Mucosa of rectum (tissue), 2 donors: Measurements from ENCODE around the gene CCSER1.

ENCODE experiments used
- H3K27ac ChIP-seq, 2 donors: one replicate each; pipeline ENCODE4 v1.7.0; 2013; ENCODE audit warnings: inconsistent platforms in 2 of 2, low read depth in 2 of 2, low read length in 2 of 2
- H3K27me3 ChIP-seq, 2 donors: one replicate each; pipeline ENCODE4 v1.7.0; 2013; ENCODE audit warnings: low read length in 2 of 2; ENCODE audit not compliant: control insufficient read depth in 2 of 2, insufficient read depth in 2 of 2
- H3K36me3 ChIP-seq, 2 donors: one replicate each; pipeline ENCODE4 v1.7.0; 2013; ENCODE audit warnings: low read length in 2 of 2; ENCODE audit not compliant: control insufficient read depth in 2 of 2, insufficient read depth in 2 of 2
- H3K4me1 ChIP-seq, 2 donors: one replicate each; pipeline ENCODE4 v1.7.0; 2013; ENCODE audit warnings: low read length in 2 of 2, mild to moderate bottlenecking in 1 of 2; ENCODE audit not compliant: control insufficient read depth in 2 of 2, insufficient read depth in 2 of 2
- H3K4me3 ChIP-seq, 2 donors: one replicate each; pipeline ENCODE4 v1.7.0; 2013; ENCODE audit warnings: low read length in 2 of 2
- H3K9ac ChIP-seq, 2 donors: one replicate each; pipeline ENCODE4 v1.7.0; 2013; ENCODE audit warnings: low read length in 2 of 2, low read depth in 1 of 2, mild to moderate bottlenecking in 1 of 2
- H3K9me3 ChIP-seq, 2 donors: one replicate each; pipeline ENCODE4 v1.7.0; 2013; ENCODE audit warnings: low read length in 2 of 2; ENCODE audit not compliant: control insufficient read depth in 2 of 2
- donor health status: healthy.
- donor health status: Normal muscosa, but diverticular disease.

Gene CCSER1

DNA sequence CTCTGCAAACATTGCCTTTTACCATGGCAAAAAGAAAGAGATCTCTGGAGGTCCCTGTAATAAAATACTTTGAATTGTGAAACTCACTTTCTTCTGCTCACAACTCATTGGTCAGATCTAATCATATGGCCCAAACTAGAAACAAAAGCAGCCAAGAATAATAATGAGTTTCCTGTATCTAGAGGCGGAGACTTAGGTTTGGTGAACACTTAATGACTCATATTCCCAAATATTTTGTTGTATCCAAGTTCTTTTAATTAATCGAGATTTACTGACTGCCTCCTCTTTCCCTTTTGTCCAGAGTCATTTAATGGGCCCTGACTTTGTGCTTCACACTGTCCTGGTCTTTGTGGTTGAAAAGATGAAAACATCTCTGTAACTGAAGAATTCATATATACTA is 190.6 kb downstream of the CCSER1 start:
- Histone ChIP-seq H3K27me3 (no peaks in the 10 kb centered on the region), H3K9me3 (no peaks in the 10 kb centered on the region), H3K4me1 (no peaks in the 10 kb centered on the region), H3K9ac (no peak overlapping the region), H3K36me3 (no peaks in the 10 kb centered on the region), H3K4me3 (no peak overlapping the region), H3K27ac (no peak overlapping the region)

DNA sequence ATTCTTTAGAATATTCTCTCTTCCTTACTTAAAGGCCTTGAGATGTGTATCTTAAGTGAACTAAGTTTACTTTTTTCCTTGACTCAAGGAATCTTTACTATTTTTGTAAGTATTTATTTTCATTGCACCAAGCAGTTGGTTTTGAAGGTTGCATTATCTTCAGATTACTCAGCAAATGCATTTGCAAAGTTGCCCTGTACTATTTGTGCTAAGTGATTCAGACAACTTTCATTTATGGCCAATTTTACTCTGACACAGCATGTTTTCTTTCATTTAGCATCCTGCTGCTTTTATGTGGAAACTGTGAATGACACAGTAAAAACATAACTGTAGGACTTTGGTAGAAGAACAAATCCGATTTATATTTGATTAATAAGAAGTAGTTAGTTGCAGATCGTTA is 191.0 kb downstream of the CCSER1 start:
- H3K27ac ChIP-seq, result no peak overlapping the region
- H3K9me3 ChIP-seq, result no peaks in the 10 kb centered on the region
- H3K36me3 ChIP-seq, result no peaks in the 10 kb centered on the region
- no peaks in the 10 kb centered on the region for H3K27me3 ChIP-seq
- H3K9ac ChIP-seq, result no peak overlapping the region
- H3K4me3 ChIP-seq, result no peak overlapping the region
- no peaks in the 10 kb centered on the region for H3K4me1 ChIP-seq

GRCh38 chr4:90328558-90328957 is 201.4 kb downstream of the CCSER1 start:
- Histone ChIP-seq H3K9ac (no peak overlapping the region), H3K27me3 (no peaks in the 10 kb centered on the region), H3K27ac (no peak overlapping the region), H3K4me3 (no peak overlapping the region), H3K9me3 (no peaks in the 10 kb centered on the region), H3K4me1 (peaks cover 0 to 2% of the 10 kb centered on the region in 2 donors), H3K36me3 (no peaks in the 10 kb centered on the region)

GRCh38 chr4:90330546-90330945 is 203.4 kb downstream of the CCSER1 start:
- H3K9ac ChIP-seq, result no peak overlapping the region

DNA sequence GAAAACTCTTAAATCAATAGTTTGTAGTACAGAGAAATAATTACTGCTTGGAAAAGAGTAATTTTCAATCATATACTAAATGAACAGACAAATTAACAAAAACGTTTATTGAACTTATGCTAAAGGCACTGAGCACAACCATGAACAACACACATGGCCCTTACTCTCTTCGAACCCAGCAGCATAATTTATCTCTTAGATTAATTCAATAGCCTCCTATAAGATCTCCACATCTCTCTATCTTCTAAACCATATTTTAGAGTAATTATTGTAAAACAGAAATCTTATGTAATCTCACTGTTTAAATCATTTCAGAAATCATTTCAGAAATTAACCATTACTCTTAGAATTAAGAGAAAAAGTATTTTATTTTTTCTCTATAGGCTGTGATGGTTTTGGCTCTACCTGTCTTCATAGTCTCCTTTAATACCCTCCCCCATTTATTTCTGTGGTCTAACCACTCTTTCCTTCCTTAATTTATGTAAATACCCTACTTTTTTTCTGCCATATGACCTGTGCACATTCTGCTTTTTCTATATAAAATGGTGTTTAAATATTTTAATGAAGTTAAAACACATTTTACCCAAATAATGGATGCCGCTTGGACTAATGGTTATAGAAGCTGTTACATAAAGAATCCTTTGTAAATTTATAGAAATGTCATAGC is 218.5 kb downstream of the CCSER1 start:
- H3K4me3 ChIP-seq, result no peak overlapping the region

More at GRCh38 chr4:90330546-90330945, 203.4 kb downstream of the CCSER1 start:
- Histone ChIP-seq H3K9me3 (no peaks in the 10 kb centered on the region), H3K4me3 (no peak overlapping the region), H3K27ac (no peak overlapping the region), H3K27me3 (no peaks in the 10 kb centered on the region), H3K36me3 (no peaks in the 10 kb centered on the region), H3K4me1 (peaks cover 0 to 2% of the 10 kb centered on the region in 2 donors)

GRCh38 chr4:90349636-90350035 is 222.4 kb downstream of the CCSER1 start:
- Histone ChIP-seq H3K4me1 (no peaks in the 10 kb centered on the region), H3K4me3 (no peak overlapping the region), H3K27me3 (no peaks in the 10 kb centered on the region), H3K9ac (no peak overlapping the region), H3K9me3 (no peaks in the 10 kb centered on the region), H3K27ac (no peak overlapping the region), H3K36me3 (no peaks in the 10 kb centered on the region)

More for the DNA sequence above, 218.5 kb downstream of the CCSER1 start:
- H3K27me3 ChIP-seq, result no peaks in the 10 kb centered on the region
- no peaks in the 10 kb centered on the region for H3K9me3 ChIP-seq
- H3K4me1 ChIP-seq, result no peaks in the 10 kb centered on the region
- H3K9ac ChIP-seq, result no peak overlapping the region
- H3K27ac ChIP-seq, result no peak overlapping the region
- no peaks in the 10 kb centered on the region for H3K36me3 ChIP-seq

- no peaks in the 10 kb centered on the region for H3K27me3 ChIP-seq
- no peaks in the 10 kb centered on the region for H3K36me3 ChIP-seq
- no peaks in the 10 kb centered on the region for H3K4me1 ChIP-seq
- no peak overlapping the region for H3K4me3 ChIP-seq
- H3K9ac ChIP-seq, result no peak overlapping the region
- H3K27ac ChIP-seq, result no peak overlapping the region
- no peaks in the 10 kb centered on the region for H3K9me3 ChIP-seq
These were observed 230.0 kb downstream of the CCSER1 start for GRCh38 chr4:90357117-90357710.

DNA sequence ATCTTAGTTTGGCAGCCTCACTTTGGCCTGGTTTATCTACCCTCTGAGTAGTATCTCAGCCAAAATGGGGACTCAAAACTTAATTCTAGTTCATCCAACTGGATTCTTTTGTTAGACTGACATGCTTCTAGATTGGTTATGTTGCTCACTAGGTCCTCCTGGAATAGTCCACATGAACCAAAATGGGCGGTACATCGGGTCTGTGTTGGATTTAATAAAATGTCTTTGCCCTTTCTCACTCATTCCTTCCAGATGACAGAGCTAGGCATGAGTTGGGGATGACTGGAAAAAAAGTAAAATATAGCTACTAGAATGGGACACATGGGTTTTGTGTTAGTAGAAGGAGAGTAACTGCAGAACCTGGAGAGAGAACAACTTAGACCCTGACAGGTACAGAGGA is 247.9 kb downstream of the CCSER1 start:
- no peaks in the 10 kb centered on the region for H3K9me3 ChIP-seq
- H3K36me3 ChIP-seq, result no peaks in the 10 kb centered on the region
- H3K27ac ChIP-seq, result no peak overlapping the region
- H3K9ac ChIP-seq, result no peak overlapping the region
- H3K27me3 ChIP-seq, result no peaks in the 10 kb centered on the region
- no peak overlapping the region for H3K4me3 ChIP-seq
- no peaks in the 10 kb centered on the region for H3K4me1 ChIP-seq

DNA sequence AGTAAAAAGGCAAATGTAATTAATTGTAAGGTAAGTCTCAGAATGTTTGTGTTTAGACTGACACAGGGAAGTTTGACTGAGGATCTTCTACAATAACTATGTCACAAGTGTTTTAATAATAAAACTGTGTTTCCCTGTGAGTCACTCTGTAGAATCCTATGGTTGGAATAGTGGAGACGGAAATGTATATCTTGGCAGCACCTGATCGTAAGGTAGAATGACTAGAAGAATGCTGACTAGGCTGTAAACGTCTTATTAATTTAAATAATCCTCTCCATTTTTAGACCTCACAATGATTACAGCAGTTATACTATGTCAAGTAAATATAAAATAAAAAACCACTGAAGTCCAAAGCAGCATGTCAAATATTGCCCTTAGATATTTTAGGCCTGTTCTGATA is 266.0 kb downstream of the CCSER1 start:
- Histone ChIP-seq H3K4me3 (no peak overlapping the region), H3K36me3 (no peaks in the 10 kb centered on the region), H3K4me1 (no peaks in the 10 kb centered on the region), H3K9me3 (no peaks in the 10 kb centered on the region), H3K27me3 (no peaks in the 10 kb centered on the region), H3K9ac (no peak overlapping the region), H3K27ac (no peak overlapping the region)

- H3K9me3 ChIP-seq, result no peaks in the 10 kb centered on the region
- no peaks in the 10 kb centered on the region for H3K36me3 ChIP-seq
- no peak overlapping the region for H3K27ac ChIP-seq
- H3K4me3 ChIP-seq, result no peak overlapping the region
- no peak overlapping the region for H3K9ac ChIP-seq
- H3K27me3 ChIP-seq, result no peaks in the 10 kb centered on the region
- no peaks in the 10 kb centered on the region for H3K4me1 ChIP-seq
These were observed 276.6 kb downstream of the CCSER1 start for GRCh38 chr4:90403781-90404180.
